Non-pigmented ciliary epithelial cell (primary cell): ENCODE data around the gene OAT.

ENCODE experiments used
- DNase-seq: peaks from one replicate; pipeline ENCODE4 v3.0.0-alpha.2; 2010; ENCODE audit warnings: low read depth

The OAT gene

DNA sequence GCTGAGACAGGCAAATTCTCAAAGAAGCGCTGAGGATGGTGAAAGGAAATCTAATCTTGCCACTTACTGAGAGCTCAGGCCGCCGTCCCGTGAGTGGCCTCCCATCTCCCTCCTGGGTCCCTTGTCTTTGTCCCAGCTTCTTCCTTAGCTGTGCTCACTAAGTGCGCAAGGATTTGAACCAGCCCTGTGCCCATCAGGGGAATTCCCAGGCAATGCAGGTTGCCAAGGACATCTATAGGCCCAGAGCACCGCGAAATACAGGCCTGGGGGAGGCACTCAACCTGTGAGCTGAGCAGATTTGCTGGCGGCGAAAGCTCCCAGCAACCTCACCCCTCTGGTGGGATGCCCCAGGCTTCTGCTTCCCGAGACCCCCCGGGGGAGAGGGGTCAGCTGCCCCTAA lies 64.8 kb downstream of the OAT start:
- no peak for DNase-seq

DNA sequence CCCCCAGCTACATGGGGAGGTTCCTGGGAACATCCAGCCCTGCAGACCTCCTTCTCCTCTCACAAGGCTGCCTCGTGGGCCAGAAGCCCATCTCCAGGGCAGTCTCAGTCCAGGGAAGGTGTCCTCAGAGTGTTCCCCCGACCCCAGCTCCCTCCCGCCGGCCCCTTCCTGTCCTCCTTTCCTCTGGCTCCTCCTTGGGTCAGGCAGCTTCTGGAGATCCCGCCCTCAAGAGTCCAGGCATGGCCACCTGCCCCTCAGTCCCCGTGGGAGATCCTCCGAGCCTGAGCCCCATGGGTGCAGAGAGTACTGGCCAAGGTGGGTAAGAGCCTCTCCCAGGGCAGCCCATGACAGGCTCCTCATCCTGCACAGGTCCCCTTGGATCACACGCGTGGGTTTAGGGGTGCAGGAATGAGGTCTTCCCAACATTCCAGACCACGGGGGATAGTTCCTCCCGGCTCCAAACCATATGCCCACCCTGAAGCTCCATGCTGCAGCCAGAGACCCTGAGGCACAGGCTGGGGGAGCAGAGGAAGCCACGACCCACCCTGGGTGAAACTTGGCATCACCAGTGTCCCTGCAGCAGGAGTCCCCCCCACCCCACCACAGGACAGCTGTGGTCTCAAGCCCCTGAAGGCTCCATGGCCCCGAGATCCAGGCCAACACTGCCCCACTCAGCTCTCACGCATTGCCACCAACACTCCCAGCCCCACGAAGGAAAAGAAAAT lies 65.5 kb downstream of the OAT start:
- DNase-seq = no peak

DNA sequence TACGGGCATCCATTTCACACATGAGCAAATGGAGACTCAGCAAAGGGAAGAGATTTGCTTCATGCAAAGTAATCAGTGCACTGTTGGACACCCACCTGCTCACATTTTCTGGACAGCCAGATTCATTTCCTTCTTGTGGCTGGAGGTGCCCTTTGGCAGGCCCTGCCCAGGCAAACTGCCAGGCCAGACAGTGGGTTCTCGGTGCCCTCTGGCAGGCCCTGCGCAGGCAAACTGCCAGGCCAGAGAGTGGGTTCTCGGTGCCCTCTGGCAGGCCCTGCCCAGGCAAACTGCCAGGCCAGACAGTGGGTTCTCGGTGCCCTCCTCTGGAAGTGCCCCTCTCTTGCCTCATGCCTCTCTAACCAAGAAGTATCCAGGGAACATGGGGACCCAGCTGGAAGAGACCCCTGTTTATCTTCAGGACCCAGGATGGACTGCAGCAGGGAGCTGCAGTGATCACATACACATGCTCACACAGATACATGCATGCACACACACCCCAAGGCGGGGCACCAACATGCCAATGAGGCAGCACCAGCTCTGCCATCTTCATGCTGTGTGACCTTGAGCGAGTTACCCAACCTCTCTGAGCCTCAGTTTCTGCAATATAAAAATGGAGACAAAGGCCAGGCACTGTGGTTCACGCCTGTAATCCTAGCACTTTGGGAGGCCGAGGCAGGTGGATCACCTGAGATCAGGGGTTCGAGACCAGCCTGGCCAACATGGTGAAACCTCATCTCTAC lies 67.1 kb downstream of the OAT start:
- no peak for DNase-seq

DNA sequence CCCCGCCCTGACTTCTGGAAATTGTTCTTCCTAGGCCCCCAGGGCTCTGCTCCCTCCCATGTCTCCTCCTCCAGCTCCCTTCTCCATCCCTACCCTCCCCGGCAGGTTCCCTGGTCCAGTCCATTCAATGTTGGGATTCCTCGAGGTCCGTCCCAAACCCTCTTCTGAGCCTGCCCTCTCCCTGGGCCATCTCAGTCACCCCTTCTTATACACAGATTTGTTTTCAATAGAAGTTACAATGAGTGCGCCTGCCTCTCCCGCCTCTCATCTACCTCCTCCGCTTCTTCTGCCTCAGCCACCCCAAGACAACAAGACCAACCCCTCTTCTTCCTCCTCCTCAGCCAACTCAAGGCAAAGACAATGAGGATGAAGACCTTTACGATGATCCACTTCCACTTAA lies 67.9 kb downstream of the OAT start:
- no peak for DNase-seq

GRCh38 chr10:124349996-124350280 lies 68.8 kb downstream of the OAT start:
- no peak for DNase-seq

DNA sequence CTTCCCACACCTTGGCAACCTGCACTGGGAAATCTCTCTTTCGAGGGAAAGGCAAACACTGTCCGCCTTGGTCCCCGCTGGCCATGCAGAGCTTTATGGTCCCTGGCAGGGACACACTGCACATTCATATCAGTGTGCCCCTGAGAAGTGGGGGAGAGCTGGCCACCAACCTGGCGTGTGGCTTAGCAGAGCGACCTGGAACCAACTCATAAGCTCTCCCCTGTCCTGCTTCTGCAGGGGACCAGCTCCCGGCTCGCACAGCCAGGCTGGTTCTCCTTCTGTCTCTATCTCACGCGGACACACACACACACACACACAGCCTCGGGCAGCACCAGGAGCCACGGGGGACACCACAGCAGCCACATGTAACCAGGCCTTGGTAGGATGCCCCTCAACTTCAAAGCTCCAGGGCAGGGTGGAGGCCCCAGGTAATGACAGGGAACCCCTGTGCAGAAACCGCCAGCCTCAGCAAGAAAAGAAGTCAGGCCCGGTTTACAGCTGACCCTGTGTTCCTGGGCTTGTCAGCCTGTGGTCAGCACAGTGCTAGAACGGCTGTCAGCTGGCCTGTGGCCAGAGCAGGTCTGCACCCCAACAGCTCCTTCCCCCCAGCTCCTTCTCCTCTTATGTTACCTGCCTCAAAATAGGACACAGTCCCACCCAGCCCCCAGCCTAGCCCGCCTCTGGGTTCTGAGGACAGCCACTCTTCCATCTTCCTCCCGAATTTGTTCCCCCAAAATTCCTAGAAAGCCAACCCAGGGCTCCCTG lies 69.3 kb downstream of the OAT start:
- no peak for DNase-seq

GRCh38 chr10:124348801-124349200 lies 69.9 kb downstream of the OAT start:
- no peak for DNase-seq

DNA sequence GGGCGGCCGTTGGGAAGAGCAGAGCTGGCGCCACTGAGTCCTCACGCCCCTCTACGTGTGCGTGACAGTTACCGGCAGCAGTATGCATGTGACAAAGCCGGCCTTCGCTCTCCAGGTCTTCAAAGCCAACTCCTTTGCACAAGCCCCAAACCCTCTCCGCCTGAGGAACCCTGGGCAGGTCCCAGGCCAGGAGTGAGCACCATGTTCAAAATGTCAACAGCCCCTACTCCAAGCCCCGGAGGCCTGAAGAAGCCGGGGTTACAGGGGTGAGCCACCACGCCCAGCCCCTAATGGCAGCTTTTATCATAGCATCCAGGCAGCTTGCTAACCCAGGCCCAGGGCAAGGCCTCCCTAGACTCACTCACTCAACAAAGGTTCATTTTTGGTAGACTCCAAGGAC lies 70.8 kb downstream of the OAT start:
- DNase-seq = no peak
